ENCODE results near the gene BSN.

GRCh38 chr3:49529567-49529966 lies 24.7 kb upstream of the BSN start:
- TF ChIP-seq CTCF (IDR thresholded peaks at IDR 0.05) (no peak), POLR2A (IDR thresholded peaks at IDR 0.05) (no peak)
